Spleen (tissue), 11 donors: ENCODE data around the gene TRIM41. TPM values are rescaled to one million over a fixed set of nuclear protein-coding genes. Genes with fewer than 3 reads are reported as not detected.

ENCODE experiments used
- DNase-seq: peaks from one replicate; pipeline ENCODE4 v3.0.0-alpha.2; 2020
- H3K27ac ChIP-seq, 8 donors: fragments of 200-600 bp; sonication (generic) in 7 of 8; 1 replicate in 4 of 8; 2 replicates in 4 of 8; pipeline versions ENCODE4 v1.5.0 to v1.8.0; 2016 to 2021; ENCODE audit warnings: inconsistent platforms in 4 of 8, mild to moderate bottlenecking in 4 of 8, moderate library complexity in 1 of 8
- H3K27me3 ChIP-seq, 7 donors: fragments of 200-600 bp; sonication (generic) in 6 of 7; replicated peaks in 1 of 7; 1 replicate in 4 of 7; 2 replicates in 3 of 7; pipeline versions ENCODE4 v1.5.0 to v1.8.0; 2016 to 2021; ENCODE audit warnings: inconsistent platforms in 3 of 7, mild to moderate bottlenecking in 1 of 7
- H3K36me3 ChIP-seq, 6 donors: fragments of 200-600 bp; sonication (generic) in 5 of 6; 1 replicate in 4 of 6; 2 replicates in 2 of 6; pipeline versions ENCODE4 v1.5.0 to v1.8.0; 2016 to 2021; ENCODE audit warnings: inconsistent platforms in 2 of 6
- H3K4me1 ChIP-seq, 6 donors: fragments of 200-600 bp; sonication (generic) in 5 of 6; 1 replicate in 3 of 6; 2 replicates in 3 of 6; pipeline versions ENCODE4 v1.5.0 to v1.8.0; 2016 to 2021; ENCODE audit warnings: inconsistent platforms in 3 of 6
- H3K4me3 ChIP-seq, 8 donors: fragments of 200-600 bp; sonication (generic) in 7 of 8; 1 replicate in 4 of 8; 2 replicates in 4 of 8; pipeline versions ENCODE4 v1.5.0 to v1.8.0; 2016 to 2021; ENCODE audit warnings: inconsistent platforms in 4 of 8, mild to moderate bottlenecking in 4 of 8, moderate library complexity in 2 of 8
- H3K9me3 ChIP-seq, 8 donors: fragments of 200-600 bp; sonication (generic) in 7 of 8; 1 replicate in 4 of 8; 2 replicates in 4 of 8; pipeline versions ENCODE4 v1.5.0 to v1.8.0; 2016 to 2021; ENCODE audit warnings: inconsistent platforms in 4 of 8
- CTCF ChIP-seq, 11 experiments: fragments of 200-600 bp in 7 of 11; fragments of 450-650 bp in 4 of 11; sonication (generic) in 4 of 11; IDR thresholded peaks in 8 of 11; conservative IDR thresholded peaks in 3 of 11; 1 replicate in 7 of 11; 2 replicates in 4 of 11; pipeline versions ENCODE4 v1.4.0 to v1.8.0; 2016 to 2021; ENCODE audit warnings: antibody characterized with exemption in 11 of 11, inconsistent platforms in 4 of 11, mild to moderate bottlenecking in 1 of 11
- POLR2A ChIP-seq, 3 donors: fragments of 450-650 bp; IDR thresholded peaks; one replicate each; pipeline ENCODE4 v1.5.1; 2017; ENCODE audit warnings: antibody characterized with exemption in 3 of 3, mild to moderate bottlenecking in 1 of 3
- POLR2AphosphoS5 ChIP-seq, 3 donors: sonication (generic); formaldehyde crosslinking; IDR thresholded peaks; one replicate each; pipeline ENCODE4 v1.5.1; 2017; ENCODE audit warnings: antibody characterized with exemption in 3 of 3
- WGBS, 5 donors: extraction: QIAGEN DNeasy Blood & Tissue Kit in 3 of 5; methylation state at CpG; one replicate each; pipeline versions ENCODE4 v1.1.5 to v1.1.7; 2013 to 2018; 5-methylcytosine and 5-hydroxymethylcytosine counted together
- intact Hi-C: fragments of 100-400 bp; cut with DNase I; formaldehyde crosslinking; loops from one replicate; pipeline ENCODE4 v1.15.0; 2023; ENCODE audit warnings: low total_unique reads
- polyA plus RNA-seq, 3 donors: library from polyadenylated mRNA; stranded (reverse); fragments of 200-250 nt; gene quantifications; one replicate each; pipeline ENCODE4 v1.2.1, GENCODE V29; 2013
- total RNA-seq, 7 donors: library from RNA; depleted of rRNA in 3 of 7; stranded (reverse); fragments of >200 nt in 3 of 7; fragmentation: NEBNext Ultra II Directional in 4 of 7; extraction: Animal tissue kit (Norgen Biotek cat#: 25700) in 4 of 7; gene quantifications; one replicate each; pipeline versions ENCODE4 v1.1.0 to v1.2.1, GENCODE V29; 2016 to 2021
- donor health status: healthy with polysubstance abuse.
- donor health status: DM: no; HTN: no; CAD: no; lungs with moderate emphysema.
- donor health status: DM: no; HTN: no; CAD: no.
- donor health status: Bipolar disorder and iron deficiency.
- donor health status: healthy.
- donor health status: DM: no; HTN: no; CAD: no.
- donor health status: DM: yes; HTN: yes; CAD: no.

Gene TRIM41
- total and polyA plus RNA-seq, 10 donors = 12.5 to 34.1 (median 24.6) TPM

GRCh38 chr5:181191526-181192336 lies 31.4 kb upstream of the TRIM41 start:
- Histone ChIP-seq H3K27ac (peak overlapping the region; percentile 74 to 96 (median 94)), H3K4me1 (peaks cover 3 to 60% (median 34%) of the 10 kb centered on the region in 6 donors), H3K36me3 (no peaks in the 10 kb centered on the region), H3K27me3 (no peaks in the 10 kb centered on the region), H3K4me3 (peak overlapping the region; percentile 66 to 95 (median 88)), H3K9me3 (no peaks in the 10 kb centered on the region)
- TF ChIP-seq POLR2AphosphoS5 (IDR thresholded peaks at IDR 0.05) (peak; percentile 91 to 95 (median 95)), CTCF (IDR thresholded peaks at IDR 0.05 in 8 of 11, conservative IDR thresholded peaks at IDR 0.05 in 3 of 11) (peak in 2 of 11 experiments; percentile 11 to 35), POLR2A (IDR thresholded peaks at IDR 0.05) (peak in 2 of 3 donors; percentile 42 to 64)
- peak; percentile 98 for DNase-seq
- intact Hi-C loops = loop anchor here (5.0 kb wide), 1 partner anchor 51 kb away; the partner anchor contains the start of gene RACK1
- 0 to 1% (median 1%) methylated on average over 32 to 64 of the region's 64 CpGs for WGBS, 5 donors

GRCh38 chr5:181192337-181193046 lies 30.6 kb upstream of the TRIM41 start:
- peak overlapping the region; percentile 66 to 95 (median 88) for H3K4me3 ChIP-seq
- 50 to 57% (median 56%) methylated on average over 11 to 12 of the region's 12 CpGs for WGBS, 5 donors
- TF ChIP-seq POLR2A (IDR thresholded peaks at IDR 0.05) = no peak
- TF ChIP-seq CTCF (IDR thresholded peaks at IDR 0.05 in 8 of 11, conservative IDR thresholded peaks at IDR 0.05 in 3 of 11) = no peak
- TF ChIP-seq POLR2AphosphoS5 (IDR thresholded peaks at IDR 0.05) = no peak
- peaks cover 3 to 54% (median 31%) of the 10 kb centered on the region in 6 donors for H3K4me1 ChIP-seq
- H3K9me3 ChIP-seq = no peaks in the 10 kb centered on the region
- no peak for DNase-seq
- peak overlapping the region; percentile 74 to 96 (median 94) for H3K27ac ChIP-seq
- no peaks in the 10 kb centered on the region for H3K36me3 ChIP-seq
- no peaks in the 10 kb centered on the region for H3K27me3 ChIP-seq
- intact Hi-C loops = loop anchor here (5.0 kb wide), 1 partner anchor 50 kb away; the partner anchor contains the start of gene RACK1

- 53 to 95% (median 92%) methylated on average over 2 of the region's 2 CpGs for WGBS, 5 donors
- intact Hi-C loops = loop anchor here (5.0 kb wide), 1 partner anchor 49 kb away; the partner anchor contains the start of gene RACK1
- no peak for DNase-seq
- H3K9me3 ChIP-seq = no peaks in the 10 kb centered on the region
- H3K4me1 ChIP-seq = peaks cover 3 to 44% (median 23%) of the 10 kb centered on the region in 6 donors
- H3K36me3 ChIP-seq = no peaks in the 10 kb centered on the region
- no peak for TF ChIP-seq CTCF (IDR thresholded peaks at IDR 0.05 in 8 of 11, conservative IDR thresholded peaks at IDR 0.05 in 3 of 11)
- TF ChIP-seq POLR2A (IDR thresholded peaks at IDR 0.05) = no peak
- TF ChIP-seq POLR2AphosphoS5 (IDR thresholded peaks at IDR 0.05) = no peak
- no peak overlapping the region for H3K4me3 ChIP-seq
- no peaks in the 10 kb centered on the region for H3K27me3 ChIP-seq
- H3K27ac ChIP-seq = peak overlapping the region in 1 of 8 donors; percentile 11
Measured at GRCh38 chr5:181193656-181194055, 29.4 kb upstream of the TRIM41 start.
